GM12874 (cell line): ENCODE measurements around the gene BBS7.

Source experiments
- TF ChIP-seq, protein P1 (sequence below): IDR thresholded peaks from 2 replicates; pipeline ENCODE4 v1.5.1; 2011; ENCODE audit warnings: low read depth, mild to moderate bottlenecking, control low read depth, low read length, moderate library complexity; ENCODE audit not compliant: insufficient read depth

BBS7 gene

DNA sequence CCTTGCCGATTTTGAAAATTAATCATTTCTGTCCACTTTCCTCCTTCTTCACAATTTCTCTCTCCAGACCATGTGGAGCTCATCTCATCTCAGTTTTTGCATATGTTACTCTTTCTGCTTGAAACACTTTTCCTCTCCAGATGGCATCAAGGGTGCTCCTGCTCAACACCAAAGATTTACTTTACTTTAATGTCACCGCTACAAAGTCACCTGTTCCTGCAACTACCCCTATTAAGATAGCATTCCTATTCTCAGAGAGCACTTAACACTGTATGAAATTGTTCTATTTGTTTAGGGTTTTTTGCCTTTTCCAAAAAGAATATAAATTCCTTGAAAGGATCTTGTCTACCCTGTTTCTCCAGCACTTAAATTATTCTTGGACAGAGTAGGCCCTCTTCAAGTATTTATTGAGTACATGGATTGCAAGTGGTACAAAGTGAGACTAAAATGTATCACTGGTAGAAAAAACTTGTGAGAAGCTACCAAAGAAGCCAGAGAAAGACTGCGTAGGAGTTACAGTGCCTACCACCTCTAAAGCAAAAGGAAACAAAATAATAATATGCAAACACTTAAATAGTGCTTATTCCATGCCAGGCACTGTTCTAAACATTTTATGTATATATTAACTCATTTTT lies 70.3 kb downstream of the BBS7 start:
- TF ChIP-seq, protein P1, sequence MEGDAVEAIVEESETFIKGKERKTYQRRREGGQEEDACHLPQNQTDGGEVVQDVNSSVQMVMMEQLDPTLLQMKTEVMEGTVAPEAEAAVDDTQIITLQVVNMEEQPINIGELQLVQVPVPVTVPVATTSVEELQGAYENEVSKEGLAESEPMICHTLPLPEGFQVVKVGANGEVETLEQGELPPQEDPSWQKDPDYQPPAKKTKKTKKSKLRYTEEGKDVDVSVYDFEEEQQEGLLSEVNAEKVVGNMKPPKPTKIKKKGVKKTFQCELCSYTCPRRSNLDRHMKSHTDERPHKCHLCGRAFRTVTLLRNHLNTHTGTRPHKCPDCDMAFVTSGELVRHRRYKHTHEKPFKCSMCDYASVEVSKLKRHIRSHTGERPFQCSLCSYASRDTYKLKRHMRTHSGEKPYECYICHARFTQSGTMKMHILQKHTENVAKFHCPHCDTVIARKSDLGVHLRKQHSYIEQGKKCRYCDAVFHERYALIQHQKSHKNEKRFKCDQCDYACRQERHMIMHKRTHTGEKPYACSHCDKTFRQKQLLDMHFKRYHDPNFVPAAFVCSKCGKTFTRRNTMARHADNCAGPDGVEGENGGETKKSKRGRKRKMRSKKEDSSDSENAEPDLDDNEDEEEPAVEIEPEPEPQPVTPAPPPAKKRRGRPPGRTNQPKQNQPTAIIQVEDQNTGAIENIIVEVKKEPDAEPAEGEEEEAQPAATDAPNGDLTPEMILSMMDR: no peak

DNA sequence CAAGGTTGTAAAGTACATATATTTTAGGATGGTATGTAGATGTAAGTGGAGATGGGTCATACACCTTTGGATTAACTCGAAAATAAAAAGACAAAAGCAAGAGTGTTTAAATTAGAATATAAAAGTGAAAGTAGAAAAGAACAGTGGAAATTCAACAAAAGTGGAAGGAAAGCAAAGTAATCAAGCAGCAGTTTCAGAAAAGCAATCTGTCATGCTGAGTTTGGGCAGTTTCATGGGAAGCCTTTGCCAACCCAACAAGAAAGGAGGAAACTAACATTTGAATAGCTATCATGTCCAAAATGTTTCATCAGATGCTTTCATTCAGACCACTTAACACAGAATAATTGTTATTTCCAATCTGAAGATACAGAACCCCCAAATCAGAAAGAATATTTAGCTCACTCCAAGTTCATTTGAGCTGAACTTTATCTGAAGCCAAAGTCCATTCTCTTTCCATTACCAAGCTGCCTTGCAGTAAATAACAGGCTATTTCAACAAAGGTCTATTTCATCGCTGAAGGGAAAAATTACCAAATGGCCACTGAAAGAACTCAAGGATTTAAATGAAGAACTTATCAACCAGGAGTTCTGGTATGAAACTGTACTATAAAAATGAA lies 71.0 kb downstream of the BBS7 start:
- TF ChIP-seq, protein P1: no peak

DNA sequence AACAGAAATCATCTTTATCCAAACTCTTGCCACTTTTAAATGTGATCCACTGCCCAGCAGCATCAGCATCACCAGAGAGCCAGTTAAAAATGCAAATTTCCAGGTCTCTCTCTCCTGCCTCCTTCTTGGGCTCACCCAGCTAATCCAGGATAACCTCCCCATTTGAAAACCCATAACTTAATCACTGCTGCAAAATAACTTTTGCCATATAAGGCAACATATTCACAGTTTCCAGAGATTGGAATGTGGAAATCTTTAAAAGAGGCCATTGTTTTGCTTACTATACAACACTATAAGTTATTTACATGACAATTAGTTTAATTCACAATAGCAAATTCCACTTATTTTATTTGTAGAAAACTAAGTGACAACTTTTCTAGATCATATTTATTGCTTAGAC lies 74.0 kb downstream of the BBS7 start:
- TF ChIP-seq, protein P1: no peak

DNA sequence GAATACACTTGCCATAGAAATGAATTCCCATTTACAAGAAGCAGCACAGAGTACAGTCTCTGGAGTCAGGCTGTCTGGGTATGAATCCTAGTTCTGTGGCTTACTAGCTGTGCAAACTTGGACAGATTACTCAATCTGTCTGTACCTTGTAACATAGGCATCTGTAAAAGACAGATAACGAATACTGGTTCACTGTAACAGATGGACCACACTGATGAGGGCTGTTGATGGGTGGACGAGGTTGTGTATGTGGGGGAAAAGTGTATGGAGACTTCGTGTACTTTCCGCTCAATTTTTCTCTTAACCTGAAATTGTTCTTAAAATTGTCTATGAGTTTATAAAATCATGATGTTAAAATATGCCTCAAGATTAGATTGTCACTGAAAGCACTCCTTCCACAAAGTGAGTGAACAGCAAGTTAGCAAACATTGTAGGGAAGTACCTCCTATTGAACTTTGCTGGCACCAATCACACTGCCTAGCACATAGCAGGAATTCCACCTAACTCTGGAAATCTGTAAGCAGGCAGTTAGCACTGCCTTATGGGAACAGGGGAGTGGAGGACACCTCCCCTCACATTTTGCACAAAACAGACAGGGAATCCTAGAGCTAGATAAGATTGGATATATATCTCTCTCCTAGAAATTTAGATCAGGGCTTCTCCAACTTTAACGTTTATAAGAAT lies 75.6 kb downstream of the BBS7 start:
- TF ChIP-seq, protein P1: no peak

DNA sequence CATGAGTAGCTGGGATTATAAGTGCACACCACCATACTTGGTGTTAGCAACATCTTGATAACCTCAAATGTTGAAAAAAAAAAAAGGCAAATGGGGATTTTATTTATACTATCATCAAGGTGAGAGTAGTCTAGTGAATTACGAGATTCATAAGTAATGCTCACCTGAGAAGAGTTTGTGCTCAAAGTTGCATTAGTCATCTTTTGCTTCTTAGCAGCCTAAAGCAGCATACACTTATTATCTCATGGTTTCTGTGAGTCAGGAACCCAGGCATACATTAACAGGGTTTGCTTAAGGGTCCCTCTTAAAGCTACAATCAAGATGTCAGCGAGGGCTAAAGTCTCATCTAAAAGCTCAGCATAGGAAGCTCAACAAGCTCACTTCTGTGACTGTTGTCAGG lies 77.3 kb downstream of the BBS7 start:
- TF ChIP-seq, protein P1: no peak

DNA sequence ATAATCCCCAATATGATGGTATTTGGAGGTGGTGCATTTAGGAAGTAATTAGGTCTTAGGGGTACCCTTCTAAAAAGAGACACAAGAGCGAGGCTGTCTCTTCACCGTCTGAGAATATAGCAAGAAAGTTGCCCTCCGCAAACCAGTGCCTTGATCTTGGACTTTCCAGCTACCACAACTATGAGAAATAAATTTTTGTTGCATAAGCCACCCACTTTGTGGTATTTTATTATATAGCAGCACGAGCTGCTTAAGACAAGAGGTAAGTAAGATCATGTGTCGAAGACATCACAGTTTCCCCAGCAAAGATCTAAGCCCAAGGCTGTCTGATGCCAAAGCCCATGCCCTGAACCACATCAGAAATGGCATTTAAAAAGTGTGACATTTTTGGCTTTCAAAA lies 78.8 kb downstream of the BBS7 start:
- TF ChIP-seq, protein P1: no peak

DNA sequence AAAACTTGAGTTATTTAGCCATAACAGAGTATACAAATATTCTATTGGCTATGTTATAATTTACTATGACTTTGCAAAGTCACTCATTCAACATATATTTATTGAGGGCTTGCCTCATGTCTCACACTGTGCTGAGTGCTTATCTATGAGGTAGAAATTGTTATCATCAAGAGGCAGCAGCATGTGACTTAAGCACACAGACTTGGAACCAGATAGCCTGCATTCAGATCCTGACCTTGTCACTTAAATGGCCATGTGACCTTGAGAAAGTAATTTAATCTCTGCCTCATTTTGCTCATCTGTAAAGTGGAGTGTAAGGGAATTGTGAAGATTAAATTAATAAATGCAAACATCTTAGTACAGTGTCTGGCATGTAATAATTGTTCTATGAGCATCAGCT lies 79.3 kb downstream of the BBS7 start:
- TF ChIP-seq, protein P1: no peak
